Measurements from ENCODE around the gene CEP70.

CEP70 gene

GRCh38 chr3:138448631-138449030 lies 145.4 kb downstream of the CEP70 start:
- DNase-seq: no peak

- no peak for DNase-seq
Observed at GRCh38 chr3:138445654-138446053, 148.4 kb downstream of the CEP70 start.

- DNase-seq: no peak
Observed at GRCh38 chr3:138445236-138445635, 148.8 kb downstream of the CEP70 start.
